Measurements from ENCODE around the gene MAPK4.

MAPK4 gene

GRCh38 chr18:50678651-50679050 lies 118.8 kb downstream of the MAPK4 start:
- Histone ChIP-seq H3K4me3 (ENCODE audit: low read length in 2 of 2) (no peak overlapping the region), H3K36me3 (ENCODE audit: control insufficient read depth in 2 of 2, insufficient read depth in 2 of 2, low read length in 2 of 2) (no peaks in the 10 kb centered on the region), H3K9ac (ENCODE audit: low read depth in 1 of 2, low read length in 2 of 2) (no peak overlapping the region), H3K9me3 (ENCODE audit: control insufficient read depth in 2 of 2, low read length in 2 of 2) (no peaks in the 10 kb centered on the region), H3K27ac (ENCODE audit: low read depth in 2 of 2, low read length in 2 of 2) (no peak overlapping the region), H3K27me3 (ENCODE audit: control insufficient read depth in 2 of 2, insufficient read depth in 2 of 2, low read length in 2 of 2) (no peaks in the 10 kb centered on the region), H3K4me1 (ENCODE audit: control insufficient read depth in 2 of 2, insufficient read depth in 2 of 2, low read length in 2 of 2) (no peaks in the 10 kb centered on the region)

- Histone ChIP-seq H3K4me1 (ENCODE audit: control insufficient read depth in 2 of 2, insufficient read depth in 2 of 2, low read length in 2 of 2) (no peaks in the 10 kb centered on the region), H3K4me3 (ENCODE audit: low read length in 2 of 2) (no peak overlapping the region), H3K27ac (ENCODE audit: low read depth in 2 of 2, low read length in 2 of 2) (no peak overlapping the region), H3K27me3 (ENCODE audit: control insufficient read depth in 2 of 2, insufficient read depth in 2 of 2, low read length in 2 of 2) (no peaks in the 10 kb centered on the region), H3K9ac (ENCODE audit: low read depth in 1 of 2, low read length in 2 of 2) (no peak overlapping the region), H3K9me3 (ENCODE audit: control insufficient read depth in 2 of 2, low read length in 2 of 2) (no peaks in the 10 kb centered on the region), H3K36me3 (ENCODE audit: control insufficient read depth in 2 of 2, insufficient read depth in 2 of 2, low read length in 2 of 2) (no peaks in the 10 kb centered on the region)
Observed at GRCh38 chr18:50679056-50679455, 119.2 kb downstream of the MAPK4 start.

GRCh38 chr18:50679656-50680055 lies 119.8 kb downstream of the MAPK4 start:
- Histone ChIP-seq H3K4me3 (ENCODE audit: low read length in 2 of 2) (no peak overlapping the region), H3K36me3 (ENCODE audit: control insufficient read depth in 2 of 2, insufficient read depth in 2 of 2, low read length in 2 of 2) (no peaks in the 10 kb centered on the region), H3K9me3 (ENCODE audit: control insufficient read depth in 2 of 2, low read length in 2 of 2) (no peaks in the 10 kb centered on the region), H3K9ac (ENCODE audit: low read depth in 1 of 2, low read length in 2 of 2) (no peak overlapping the region), H3K4me1 (ENCODE audit: control insufficient read depth in 2 of 2, insufficient read depth in 2 of 2, low read length in 2 of 2) (no peaks in the 10 kb centered on the region), H3K27me3 (ENCODE audit: control insufficient read depth in 2 of 2, insufficient read depth in 2 of 2, low read length in 2 of 2) (no peaks in the 10 kb centered on the region), H3K27ac (ENCODE audit: low read depth in 2 of 2, low read length in 2 of 2) (no peak overlapping the region)

GRCh38 chr18:50680966-50681365 lies 121.1 kb downstream of the MAPK4 start:
- no peaks in the 10 kb centered on the region for H3K36me3 ChIP-seq (ENCODE audit: control insufficient read depth in 2 of 2, insufficient read depth in 2 of 2, low read length in 2 of 2)
- no peaks in the 10 kb centered on the region for H3K27me3 ChIP-seq (ENCODE audit: control insufficient read depth in 2 of 2, insufficient read depth in 2 of 2, low read length in 2 of 2)
- no peak overlapping the region for H3K4me3 ChIP-seq (ENCODE audit: low read length in 2 of 2)
- H3K9me3 ChIP-seq (ENCODE audit: control insufficient read depth in 2 of 2, low read length in 2 of 2) = no peaks in the 10 kb centered on the region
- no peak overlapping the region for H3K9ac ChIP-seq (ENCODE audit: low read depth in 1 of 2, low read length in 2 of 2)
- no peak overlapping the region for H3K27ac ChIP-seq (ENCODE audit: low read depth in 2 of 2, low read length in 2 of 2)
- H3K4me1 ChIP-seq (ENCODE audit: control insufficient read depth in 2 of 2, insufficient read depth in 2 of 2, low read length in 2 of 2) = no peaks in the 10 kb centered on the region

- H3K4me3 ChIP-seq (ENCODE audit: low read length in 2 of 2) = no peak overlapping the region
Observed at GRCh38 chr18:50682852-50683251, 123.0 kb downstream of the MAPK4 start.

GRCh38 chr18:50686409-50686808 lies 126.5 kb downstream of the MAPK4 start:
- Histone ChIP-seq H3K9me3 (ENCODE audit: control insufficient read depth in 2 of 2, low read length in 2 of 2) (no peaks in the 10 kb centered on the region), H3K36me3 (ENCODE audit: control insufficient read depth in 2 of 2, insufficient read depth in 2 of 2, low read length in 2 of 2) (no peaks in the 10 kb centered on the region), H3K27ac (ENCODE audit: low read depth in 2 of 2, low read length in 2 of 2) (no peak overlapping the region), H3K9ac (ENCODE audit: low read depth in 1 of 2, low read length in 2 of 2) (no peak overlapping the region), H3K27me3 (ENCODE audit: control insufficient read depth in 2 of 2, insufficient read depth in 2 of 2, low read length in 2 of 2) (no peaks in the 10 kb centered on the region), H3K4me3 (ENCODE audit: low read length in 2 of 2) (no peak overlapping the region), H3K4me1 (ENCODE audit: control insufficient read depth in 2 of 2, insufficient read depth in 2 of 2, low read length in 2 of 2) (no peaks in the 10 kb centered on the region)

More at GRCh38 chr18:50682852-50683251, 123.0 kb downstream of the MAPK4 start:
- no peak overlapping the region for H3K9ac ChIP-seq (ENCODE audit: low read depth in 1 of 2, low read length in 2 of 2)
- no peaks in the 10 kb centered on the region for H3K27me3 ChIP-seq (ENCODE audit: control insufficient read depth in 2 of 2, insufficient read depth in 2 of 2, low read length in 2 of 2)
- no peaks in the 10 kb centered on the region for H3K9me3 ChIP-seq (ENCODE audit: control insufficient read depth in 2 of 2, low read length in 2 of 2)
- no peaks in the 10 kb centered on the region for H3K36me3 ChIP-seq (ENCODE audit: control insufficient read depth in 2 of 2, insufficient read depth in 2 of 2, low read length in 2 of 2)
- H3K27ac ChIP-seq (ENCODE audit: low read depth in 2 of 2, low read length in 2 of 2) = no peak overlapping the region
- H3K4me1 ChIP-seq (ENCODE audit: control insufficient read depth in 2 of 2, insufficient read depth in 2 of 2, low read length in 2 of 2) = no peaks in the 10 kb centered on the region

GRCh38 chr18:50687491-50687890 lies 127.6 kb downstream of the MAPK4 start:
- H3K27me3 ChIP-seq (ENCODE audit: control insufficient read depth in 2 of 2, insufficient read depth in 2 of 2, low read length in 2 of 2) = no peaks in the 10 kb centered on the region
- H3K9ac ChIP-seq (ENCODE audit: low read depth in 1 of 2, low read length in 2 of 2) = no peak overlapping the region
- H3K4me3 ChIP-seq (ENCODE audit: low read length in 2 of 2) = no peak overlapping the region
- no peak overlapping the region for H3K27ac ChIP-seq (ENCODE audit: low read depth in 2 of 2, low read length in 2 of 2)
- H3K4me1 ChIP-seq (ENCODE audit: control insufficient read depth in 2 of 2, insufficient read depth in 2 of 2, low read length in 2 of 2) = no peaks in the 10 kb centered on the region
- H3K9me3 ChIP-seq (ENCODE audit: control insufficient read depth in 2 of 2, low read length in 2 of 2) = no peaks in the 10 kb centered on the region
- H3K36me3 ChIP-seq (ENCODE audit: control insufficient read depth in 2 of 2, insufficient read depth in 2 of 2, low read length in 2 of 2) = no peaks in the 10 kb centered on the region

- Histone ChIP-seq H3K27me3 (ENCODE audit: control insufficient read depth in 2 of 2, insufficient read depth in 2 of 2, low read length in 2 of 2) (no peaks in the 10 kb centered on the region), H3K4me3 (ENCODE audit: low read length in 2 of 2) (no peak overlapping the region), H3K36me3 (ENCODE audit: control insufficient read depth in 2 of 2, insufficient read depth in 2 of 2, low read length in 2 of 2) (no peaks in the 10 kb centered on the region), H3K4me1 (ENCODE audit: control insufficient read depth in 2 of 2, insufficient read depth in 2 of 2, low read length in 2 of 2) (no peaks in the 10 kb centered on the region), H3K9me3 (ENCODE audit: control insufficient read depth in 2 of 2, low read length in 2 of 2) (no peaks in the 10 kb centered on the region), H3K27ac (ENCODE audit: low read depth in 2 of 2, low read length in 2 of 2) (no peak overlapping the region), H3K9ac (ENCODE audit: low read depth in 1 of 2, low read length in 2 of 2) (no peak overlapping the region)
Observed at GRCh38 chr18:50689578-50689977, 129.7 kb downstream of the MAPK4 start.

GRCh38 chr18:50694147-50694546 lies 134.3 kb downstream of the MAPK4 start:
- peaks cover 0 to 2% of the 10 kb centered on the region in 2 donors for H3K27me3 ChIP-seq (ENCODE audit: control insufficient read depth in 2 of 2, insufficient read depth in 2 of 2, low read length in 2 of 2)
- no peaks in the 10 kb centered on the region for H3K9me3 ChIP-seq (ENCODE audit: control insufficient read depth in 2 of 2, low read length in 2 of 2)
- no peaks in the 10 kb centered on the region for H3K36me3 ChIP-seq (ENCODE audit: control insufficient read depth in 2 of 2, insufficient read depth in 2 of 2, low read length in 2 of 2)
- no peak overlapping the region for H3K27ac ChIP-seq (ENCODE audit: low read depth in 2 of 2, low read length in 2 of 2)
- no peaks in the 10 kb centered on the region for H3K4me1 ChIP-seq (ENCODE audit: control insufficient read depth in 2 of 2, insufficient read depth in 2 of 2, low read length in 2 of 2)
- H3K4me3 ChIP-seq (ENCODE audit: low read length in 2 of 2) = no peak overlapping the region
- no peak overlapping the region for H3K9ac ChIP-seq (ENCODE audit: low read depth in 1 of 2, low read length in 2 of 2)

GRCh38 chr18:50695431-50696176 lies 135.7 kb downstream of the MAPK4 start:
- H3K36me3 ChIP-seq (ENCODE audit: control insufficient read depth in 2 of 2, insufficient read depth in 2 of 2, low read length in 2 of 2) = no peaks in the 10 kb centered on the region
- no peak overlapping the region for H3K27ac ChIP-seq (ENCODE audit: low read depth in 2 of 2, low read length in 2 of 2)
- no peaks in the 10 kb centered on the region for H3K4me1 ChIP-seq (ENCODE audit: control insufficient read depth in 2 of 2, insufficient read depth in 2 of 2, low read length in 2 of 2)
- H3K27me3 ChIP-seq (ENCODE audit: control insufficient read depth in 2 of 2, insufficient read depth in 2 of 2, low read length in 2 of 2) = peaks cover 0 to 2% of the 10 kb centered on the region in 2 donors
- H3K9ac ChIP-seq (ENCODE audit: low read depth in 1 of 2, low read length in 2 of 2) = no peak overlapping the region
- H3K4me3 ChIP-seq (ENCODE audit: low read length in 2 of 2) = no peak overlapping the region
- H3K9me3 ChIP-seq (ENCODE audit: control insufficient read depth in 2 of 2, low read length in 2 of 2) = no peaks in the 10 kb centered on the region
